Subcutaneous abdominal adipose tissue (tissue), 5 donors: ENCODE measurements around the gene DHPS.
"Not testable (repeated sequence)": the region's sequence is repeated elsewhere in the genome, so short reads cannot be mapped to it uniquely, and the experiment has no call there.

Experiments
- H3K27ac ChIP-seq: one replicate; pipeline ENCODE4 v1.7.0; 2013; ENCODE audit warnings: low read depth, mild to moderate bottlenecking, inconsistent platforms, low read length, moderate library complexity
- H3K27me3 ChIP-seq, 5 donors: one replicate each; pipeline ENCODE4 v1.7.0; 2013; ENCODE audit warnings: low read length in 5 of 5, inconsistent platforms in 1 of 5; ENCODE audit not compliant: control insufficient read depth in 5 of 5, insufficient read depth in 4 of 5
- H3K36me3 ChIP-seq, 5 donors: one replicate each; pipeline ENCODE4 v1.7.0; 2013; ENCODE audit warnings: low read length in 5 of 5; ENCODE audit not compliant: control insufficient read depth in 5 of 5, insufficient read depth in 5 of 5
- H3K4me1 ChIP-seq, 5 donors: one replicate each; pipeline ENCODE4 v1.7.0; 2013; ENCODE audit warnings: low read length in 5 of 5, mild to moderate bottlenecking in 3 of 5, moderate library complexity in 1 of 5; ENCODE audit not compliant: control insufficient read depth in 5 of 5, insufficient read depth in 5 of 5
- H3K4me3 ChIP-seq, 5 donors: one replicate each; pipeline ENCODE4 v1.7.0; 2013; ENCODE audit warnings: low read length in 5 of 5, low read depth in 1 of 5
- H3K9ac ChIP-seq, 5 donors: one replicate each; pipeline ENCODE4 v1.7.0; 2013; ENCODE audit warnings: low read length in 5 of 5, mild to moderate bottlenecking in 4 of 5, moderate library complexity in 3 of 5
- H3K9me3 ChIP-seq, 5 donors: one replicate each; pipeline ENCODE4 v1.7.0; 2013; ENCODE audit warnings: low read length in 5 of 5; ENCODE audit not compliant: control insufficient read depth in 5 of 5
- donor health status: healthy.
- donor health status: healthy.
- donor health status: healthy.
- donor health status: healthy.
- donor health status: healthy.

Gene DHPS

DNA sequence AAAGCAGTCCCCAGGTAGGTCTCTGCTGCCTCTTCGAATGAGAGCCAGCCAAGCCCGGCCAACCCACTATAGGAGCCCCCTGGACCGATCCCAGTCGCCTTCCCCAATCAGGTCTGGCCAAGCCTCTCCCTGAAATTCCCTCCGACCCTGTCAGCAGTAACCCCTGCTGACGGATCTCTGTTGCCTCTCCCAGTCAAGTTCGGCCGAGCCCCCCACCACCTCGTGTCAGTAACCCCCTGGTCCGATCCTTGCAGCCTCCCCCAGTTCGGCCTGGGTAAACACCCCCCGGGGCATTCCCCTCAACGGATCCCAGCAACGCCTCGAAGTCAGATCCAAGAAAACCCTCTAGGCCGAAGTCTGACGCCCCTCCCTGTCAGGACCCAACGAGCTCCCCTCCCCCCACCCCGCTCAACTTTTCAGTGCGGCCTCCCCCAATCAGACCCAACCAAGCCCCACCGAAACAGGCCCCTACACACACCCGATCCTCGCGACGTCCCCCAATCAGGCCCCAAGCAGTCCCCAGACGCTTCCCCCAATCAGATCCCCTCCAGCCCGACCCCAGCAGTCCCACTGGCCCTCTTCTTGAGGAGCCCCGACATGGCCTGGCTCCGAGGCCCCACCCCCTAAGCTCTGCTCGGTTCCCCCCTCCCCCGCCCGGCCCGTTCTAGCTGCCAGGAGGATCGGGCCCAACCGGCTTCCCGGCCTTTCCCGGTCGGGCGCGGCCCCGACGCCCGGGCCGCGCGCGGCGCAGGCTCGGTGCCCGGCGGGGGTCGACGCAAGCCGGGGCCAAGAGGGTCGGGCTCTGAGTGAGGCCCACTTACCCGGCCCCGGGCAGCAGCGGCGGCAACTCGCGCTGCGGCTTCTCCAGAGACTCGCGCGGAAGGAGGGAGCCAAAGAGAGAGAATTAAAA lies 40.2 kb upstream of the DHPS start:
- Histone ChIP-seq H3K4me3 (peak overlapping the region; percentile 71 to 89 (median 78)), H3K9ac (peak overlapping the region; percentile 66 to 98 (median 96)), H3K27me3 (no peaks in the 10 kb centered on the region), H3K36me3 (peaks cover 0 to 21% (median 15%) of the 10 kb centered on the region in 5 donors), H3K4me1 (peaks cover 12 to 40% (median 35%) of the 10 kb centered on the region in 5 donors), H3K27ac (peak overlapping the region; percentile 92), H3K9me3 (no peaks in the 10 kb centered on the region)

DNA sequence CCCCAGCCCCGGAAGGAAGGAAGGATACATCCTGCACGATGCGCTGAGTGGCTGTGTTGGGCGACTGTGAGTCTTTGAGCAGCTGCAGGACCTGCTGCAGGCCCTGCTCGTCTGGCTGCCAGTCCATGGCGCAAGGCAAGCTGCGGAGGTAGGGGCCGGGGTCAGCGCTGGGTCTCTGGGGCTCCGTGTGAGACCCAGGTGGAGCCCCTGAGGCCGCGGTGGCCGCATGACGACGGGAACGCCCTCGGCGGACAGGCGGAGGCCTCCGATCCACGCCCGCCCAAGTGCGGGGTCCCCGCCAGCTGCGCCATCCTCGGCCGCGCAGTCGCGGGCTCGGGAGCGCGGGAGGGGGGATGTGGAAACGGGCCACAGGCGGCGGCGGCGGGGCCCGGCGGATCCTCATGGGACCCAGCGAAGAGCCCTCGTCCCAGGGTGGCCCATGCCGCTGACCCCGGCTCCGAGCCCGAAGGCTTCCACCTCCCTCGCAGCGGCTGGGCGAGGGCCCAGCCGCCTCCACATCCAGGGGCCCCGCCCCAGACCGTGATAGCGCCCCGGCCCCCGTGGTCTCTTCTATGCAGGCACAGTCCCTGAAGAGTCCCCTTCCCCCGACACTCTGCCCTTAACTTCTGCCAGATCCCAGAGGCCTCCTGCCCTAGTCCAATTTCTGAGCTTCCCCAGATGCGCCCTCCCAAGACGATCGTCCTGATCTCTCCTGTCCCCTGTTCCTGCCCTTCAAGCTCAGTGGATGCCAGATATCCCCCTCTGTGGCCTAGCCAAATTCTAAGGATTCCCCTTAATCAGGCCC lies 39.4 kb upstream of the DHPS start:
- Histone ChIP-seq H3K4me1 (peaks cover 12 to 40% (median 35%) of the 10 kb centered on the region in 5 donors), H3K4me3 (peak overlapping the region; percentile 71 to 89 (median 78)), H3K9me3 (no peaks in the 10 kb centered on the region), H3K27me3 (no peaks in the 10 kb centered on the region), H3K27ac (peak overlapping the region; percentile 92), H3K9ac (peak overlapping the region; percentile 66 to 98 (median 96)), H3K36me3 (peaks cover 0 to 26% (median 21%) of the 10 kb centered on the region in 5 donors)

DNA sequence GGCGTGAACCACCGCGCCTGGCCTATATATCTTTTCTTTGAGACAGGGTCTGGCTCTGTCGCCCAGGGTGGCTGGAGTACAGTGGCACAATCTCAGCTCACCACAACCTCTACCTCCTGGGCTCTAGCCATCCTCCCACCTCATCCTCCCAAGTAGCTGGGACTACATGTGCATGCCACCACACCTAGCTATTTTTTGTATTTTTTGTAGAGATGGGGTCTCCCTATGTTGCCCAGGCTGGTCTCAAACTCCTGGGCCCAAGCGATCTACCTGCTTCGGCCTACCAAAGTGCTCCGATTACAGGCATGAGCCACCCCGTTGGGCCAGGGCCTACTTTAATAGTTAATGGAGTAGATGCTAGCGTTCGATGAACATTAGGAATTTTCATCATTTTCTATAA lies 38.6 kb upstream of the DHPS start:
- Histone ChIP-seq H3K27me3 (no peaks in the 10 kb centered on the region), H3K4me1 (peaks cover 12 to 40% (median 35%) of the 10 kb centered on the region in 5 donors), H3K9me3 (no peaks in the 10 kb centered on the region), H3K4me3 (peak overlapping the region; percentile 35 to 78 (median 75)), H3K36me3 (peaks cover 0 to 33% (median 28%) of the 10 kb centered on the region in 5 donors), H3K9ac (peak overlapping the region; percentile 48 to 98 (median 96)), H3K27ac (peak overlapping the region; percentile 92)

DNA sequence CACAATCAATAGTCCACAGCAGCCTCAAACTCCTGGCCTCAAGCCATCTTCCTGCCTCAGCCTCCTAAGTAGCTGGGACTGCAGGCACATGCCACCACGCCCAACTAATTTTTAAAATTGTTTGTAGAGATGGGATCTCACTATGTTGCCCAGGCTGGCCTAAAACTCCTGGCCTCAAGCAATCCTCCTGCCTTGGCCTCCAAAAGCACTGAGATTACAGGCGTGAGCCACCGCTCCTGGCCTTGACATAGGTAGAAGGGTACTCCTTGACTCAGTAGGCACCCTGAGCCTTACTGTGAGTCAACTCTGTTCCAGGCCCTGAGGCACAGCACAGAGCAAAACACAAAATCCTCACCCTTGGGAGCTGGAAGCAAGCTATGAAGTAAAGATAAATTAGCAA lies 34.2 kb upstream of the DHPS start:
- Histone ChIP-seq H3K9ac (no peak overlapping the region), H3K4me3 (no peak overlapping the region), H3K9me3 (no peaks in the 10 kb centered on the region), H3K27me3 (no peaks in the 10 kb centered on the region), H3K4me1 (peaks cover 3 to 12% (median 9%) of the 10 kb centered on the region in 5 donors), H3K27ac (no peak overlapping the region), H3K36me3 (peaks cover 0 to 68% (median 62%) of the 10 kb centered on the region in 5 donors)

DNA sequence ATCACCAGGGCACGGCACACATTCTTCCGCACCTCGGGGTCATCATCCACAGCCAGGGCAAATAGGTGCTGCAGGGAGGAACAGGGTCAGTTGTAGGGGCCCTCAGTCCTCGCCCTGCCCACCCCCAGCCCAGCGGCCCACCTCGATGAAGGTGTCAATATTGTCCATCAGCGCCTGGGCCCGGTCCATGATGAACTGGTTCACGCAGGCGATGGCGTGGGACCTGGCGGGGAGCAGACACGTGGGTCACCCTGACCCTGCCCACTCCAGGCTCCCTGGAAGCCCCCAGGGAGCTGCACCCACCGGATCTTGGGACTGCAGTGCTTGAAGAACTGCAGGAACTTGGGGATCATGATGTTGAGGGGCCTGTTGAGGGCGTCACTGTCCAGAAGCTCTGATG lies 33.4 kb upstream of the DHPS start:
- Histone ChIP-seq H3K4me1 (peaks cover 0 to 4% (median under 1%) of the 10 kb centered on the region in 5 donors), H3K36me3 (peaks cover 0 to 75% (median 70%) of the 10 kb centered on the region in 5 donors), H3K27me3 (no peaks in the 10 kb centered on the region), H3K27ac (no peak overlapping the region), H3K9ac (no peak overlapping the region), H3K4me3 (no peak overlapping the region), H3K9me3 (no peaks in the 10 kb centered on the region)

DNA sequence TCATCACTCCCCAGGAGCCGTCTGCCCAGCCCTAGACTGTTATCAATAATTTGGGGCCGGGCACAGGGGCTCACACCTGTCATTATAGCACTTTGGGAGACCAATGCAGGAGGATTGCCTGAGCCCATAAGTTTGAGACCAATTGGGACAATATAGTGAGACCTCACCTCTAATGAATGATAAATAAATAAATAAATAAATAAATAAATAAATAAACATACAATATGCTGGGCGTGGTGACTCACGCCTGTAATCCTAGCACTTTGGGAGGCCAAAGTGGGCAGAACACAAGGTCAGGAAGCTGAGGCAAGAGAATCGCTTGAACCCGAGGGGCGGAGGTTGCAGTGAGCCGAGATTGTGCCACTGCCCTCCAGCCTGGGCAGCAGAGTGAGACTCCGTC lies 31.6 kb upstream of the DHPS start:
- not testable (repeated sequence) for H3K4me1 ChIP-seq, H3K9me3 ChIP-seq, H3K27ac ChIP-seq, H3K27me3 ChIP-seq, H3K4me3 ChIP-seq, H3K9ac ChIP-seq
- peaks cover 0 to 84% (median 74%) of the 10 kb centered on the region in 5 donors for H3K36me3 ChIP-seq

DNA sequence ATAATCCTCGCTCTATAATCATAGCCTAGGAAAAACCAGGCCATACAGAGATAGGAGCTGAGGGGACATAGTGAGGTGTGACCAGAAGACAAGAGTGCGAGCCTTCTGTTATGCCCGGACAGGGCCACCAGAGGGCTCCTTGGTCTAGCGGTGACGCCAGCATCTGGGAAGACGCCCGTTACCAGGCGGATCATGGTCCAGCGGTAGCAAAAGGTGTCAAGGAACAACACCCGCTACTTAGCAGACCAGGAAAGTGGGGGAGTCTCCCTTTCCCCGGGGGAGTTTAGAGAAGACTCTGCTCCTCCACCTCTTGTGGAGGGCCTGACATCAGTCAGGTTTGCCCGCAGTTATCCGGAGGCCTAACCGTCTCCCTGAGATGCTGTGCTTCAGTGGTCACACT lies 30.4 kb upstream of the DHPS start:
- peaks cover 0 to 79% (median 68%) of the 10 kb centered on the region in 5 donors for H3K36me3 ChIP-seq
- H3K4me1 ChIP-seq, H3K9ac ChIP-seq, H3K27ac ChIP-seq, H3K4me3 ChIP-seq, H3K27me3 ChIP-seq, H3K9me3 ChIP-seq: not testable (repeated sequence)

DNA sequence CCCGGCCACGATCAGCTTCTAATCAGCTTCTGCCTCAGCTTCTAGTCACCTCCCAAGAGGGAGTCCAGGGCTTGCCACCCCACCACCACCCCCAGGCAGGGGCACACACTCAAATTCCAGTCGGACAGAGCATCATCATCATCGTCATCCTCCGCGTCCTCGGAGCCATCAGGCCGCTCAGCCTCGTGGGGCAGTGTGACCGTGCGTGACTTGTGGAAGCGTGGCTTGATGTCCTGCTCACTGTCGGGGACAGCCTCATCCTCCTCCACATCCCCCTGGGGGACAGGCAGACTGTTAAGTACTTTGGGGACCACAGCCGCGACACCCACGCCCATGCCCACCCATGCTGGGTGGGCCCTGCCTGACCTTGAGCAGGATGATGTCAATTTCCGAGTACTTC lies 29.5 kb upstream of the DHPS start:
- H3K9ac ChIP-seq = no peak overlapping the region
- H3K36me3 ChIP-seq = peaks cover 0 to 80% (median 70%) of the 10 kb centered on the region in 5 donors
- no peak overlapping the region for H3K4me3 ChIP-seq
- H3K27me3 ChIP-seq = no peaks in the 10 kb centered on the region
- no peak overlapping the region for H3K27ac ChIP-seq
- no peaks in the 10 kb centered on the region for H3K4me1 ChIP-seq
- H3K9me3 ChIP-seq = no peaks in the 10 kb centered on the region

DNA sequence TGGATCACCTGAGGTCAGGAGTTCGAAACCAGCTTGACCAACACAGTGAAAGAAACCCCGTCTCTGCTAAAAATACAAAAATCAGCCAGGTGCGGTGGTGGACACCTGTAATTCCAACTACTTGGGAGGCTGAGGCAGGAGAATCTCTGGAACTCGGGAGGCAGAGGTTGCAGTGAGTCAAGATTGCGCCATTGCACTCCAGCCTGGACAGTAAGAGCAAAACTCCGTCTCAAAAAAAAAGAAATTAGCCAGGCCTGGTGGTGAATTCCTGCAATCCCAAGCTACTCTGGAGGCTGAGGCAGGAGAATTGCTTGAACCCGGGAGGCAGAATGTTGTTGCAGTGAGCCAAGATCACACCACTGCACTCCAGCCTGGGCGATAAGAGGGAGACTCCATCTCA lies 27.0 kb upstream of the DHPS start:
- Histone ChIP-seq H3K4me3 (no peak overlapping the region), H3K9me3 (no peaks in the 10 kb centered on the region), H3K9ac (no peak overlapping the region), H3K27ac (no peak overlapping the region), H3K36me3 (peaks cover 0 to 82% (median 68%) of the 10 kb centered on the region in 5 donors), H3K4me1 (no peaks in the 10 kb centered on the region), H3K27me3 (no peaks in the 10 kb centered on the region)

DNA sequence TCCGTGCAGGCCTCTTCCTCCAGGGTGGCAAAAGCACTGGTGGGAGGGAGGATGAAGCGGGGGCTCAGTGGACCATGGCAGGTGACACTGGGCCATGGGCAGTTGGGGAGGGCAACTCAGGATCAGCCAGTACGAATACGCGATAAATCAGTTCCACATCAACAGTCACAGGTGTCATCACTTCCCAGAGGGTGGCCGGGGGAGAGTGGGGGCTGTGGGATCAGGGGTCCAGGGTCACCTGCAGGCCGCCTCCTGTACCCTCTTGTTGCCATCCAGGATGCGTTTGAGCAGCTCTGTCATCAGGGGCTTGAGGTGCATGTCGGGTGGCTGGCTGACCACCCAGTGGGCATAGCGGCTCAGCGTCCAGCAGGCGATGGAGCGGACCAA lies 24.6 kb upstream of the DHPS start:
- H3K36me3 ChIP-seq = peaks cover 0 to 90% (median 74%) of the 10 kb centered on the region in 5 donors
- no peak overlapping the region for H3K27ac ChIP-seq
- H3K4me3 ChIP-seq = no peak overlapping the region
- no peaks in the 10 kb centered on the region for H3K9me3 ChIP-seq
- H3K9ac ChIP-seq = no peak overlapping the region
- no peaks in the 10 kb centered on the region for H3K27me3 ChIP-seq
- H3K4me1 ChIP-seq = no peaks in the 10 kb centered on the region
